MM.1S (cell line): Measurements from ENCODE around the gene NXF1.

ENCODE experiments used
- EZH2 ChIP-seq: fragments of 300-600 bp; sonication (generic); optimal IDR thresholded peaks from 2 replicates; pipeline ENCODE3; 2017; ENCODE audit warnings: low read depth, mild to moderate bottlenecking, antibody characterized with exemption, low read length, mixed read lengths
- TF ChIP-seq, protein P1 (sequence below): fragments of 300-600 bp; sonication (generic); IDR thresholded peaks from 2 replicates; pipeline ENCODE4 v1.5.1; 2016; ENCODE audit warnings: antibody characterized with exemption, low read length, mixed read lengths

DNA sequence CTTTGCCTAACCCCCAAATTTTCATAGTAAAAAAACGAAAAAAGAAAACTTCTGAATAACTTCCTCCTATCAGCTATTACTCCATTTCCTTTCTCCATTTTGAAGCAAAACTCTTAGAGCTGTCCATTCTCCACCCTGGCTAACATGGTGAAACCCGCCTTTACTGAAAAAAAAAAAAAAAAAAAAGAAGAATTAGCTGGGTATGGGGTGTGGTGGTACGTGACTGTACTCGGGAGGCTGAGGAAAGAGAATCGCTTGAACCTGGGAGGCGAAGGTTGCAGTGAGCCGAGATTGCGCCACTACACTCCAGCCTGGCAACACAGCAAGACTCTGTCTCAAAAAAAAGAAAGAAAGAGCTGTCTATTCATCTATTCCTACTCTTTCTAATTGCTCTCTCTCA is 11.3 kb upstream of the NXF1 start:
- TF ChIP-seq, protein P1, sequence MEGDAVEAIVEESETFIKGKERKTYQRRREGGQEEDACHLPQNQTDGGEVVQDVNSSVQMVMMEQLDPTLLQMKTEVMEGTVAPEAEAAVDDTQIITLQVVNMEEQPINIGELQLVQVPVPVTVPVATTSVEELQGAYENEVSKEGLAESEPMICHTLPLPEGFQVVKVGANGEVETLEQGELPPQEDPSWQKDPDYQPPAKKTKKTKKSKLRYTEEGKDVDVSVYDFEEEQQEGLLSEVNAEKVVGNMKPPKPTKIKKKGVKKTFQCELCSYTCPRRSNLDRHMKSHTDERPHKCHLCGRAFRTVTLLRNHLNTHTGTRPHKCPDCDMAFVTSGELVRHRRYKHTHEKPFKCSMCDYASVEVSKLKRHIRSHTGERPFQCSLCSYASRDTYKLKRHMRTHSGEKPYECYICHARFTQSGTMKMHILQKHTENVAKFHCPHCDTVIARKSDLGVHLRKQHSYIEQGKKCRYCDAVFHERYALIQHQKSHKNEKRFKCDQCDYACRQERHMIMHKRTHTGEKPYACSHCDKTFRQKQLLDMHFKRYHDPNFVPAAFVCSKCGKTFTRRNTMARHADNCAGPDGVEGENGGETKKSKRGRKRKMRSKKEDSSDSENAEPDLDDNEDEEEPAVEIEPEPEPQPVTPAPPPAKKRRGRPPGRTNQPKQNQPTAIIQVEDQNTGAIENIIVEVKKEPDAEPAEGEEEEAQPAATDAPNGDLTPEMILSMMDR, result no peak
- TF ChIP-seq EZH2, result no peak
